ENCODE results near the gene RRBP1.

RRBP1 gene

GRCh38 chr20:17637413-17637780 is 44.6 kb downstream of the RRBP1 start:
- DNase-seq (ENCODE audit: low spot score) (no peak), FAIRE-seq (no peak)

- no peak for DNase-seq (ENCODE audit: low spot score)
Measured at GRCh38 chr20:17636523-17637412, 45.3 kb downstream of the RRBP1 start.

GRCh38 chr20:17635332-17636244 is 46.5 kb downstream of the RRBP1 start:
- FAIRE-seq: no peak
- no peak for DNase-seq (ENCODE audit: low spot score)

More at GRCh38 chr20:17636523-17637412, 45.3 kb downstream of the RRBP1 start:
- FAIRE-seq: no peak

DNA sequence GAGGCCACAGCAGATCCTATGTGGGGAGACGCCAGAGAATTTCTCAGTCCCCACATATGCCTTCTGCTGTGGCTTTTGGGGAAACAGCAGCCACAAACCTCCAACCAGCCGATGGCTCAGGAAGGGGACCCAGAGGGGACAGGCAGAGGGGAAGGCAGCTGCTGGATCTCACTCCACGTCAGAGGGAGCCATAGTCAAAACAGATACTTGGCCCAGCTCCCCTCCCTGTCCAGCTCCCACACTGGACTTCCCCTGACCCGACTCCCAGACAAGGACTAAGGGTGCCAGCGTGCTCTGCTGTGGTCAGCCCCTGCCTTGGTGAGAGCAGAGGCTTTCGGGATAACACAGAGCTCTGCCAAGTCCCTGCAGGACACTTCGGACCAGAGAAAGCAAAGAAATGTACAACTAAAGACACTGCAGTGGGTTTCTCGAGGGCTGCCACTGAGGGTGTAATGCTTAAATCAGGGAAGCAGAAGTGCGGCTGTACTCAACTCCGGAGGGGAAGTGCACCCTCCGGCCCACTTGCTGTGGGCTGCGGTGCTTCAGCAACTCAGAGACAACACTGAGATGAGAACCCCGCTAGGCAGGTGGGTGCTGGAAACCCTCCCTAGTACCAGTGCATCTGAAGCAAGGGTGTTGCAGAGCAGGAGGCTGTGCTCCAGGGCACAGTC is 47.2 kb downstream of the RRBP1 start:
- DNase-seq (ENCODE audit: low spot score) (no peak), FAIRE-seq (no peak)

DNA sequence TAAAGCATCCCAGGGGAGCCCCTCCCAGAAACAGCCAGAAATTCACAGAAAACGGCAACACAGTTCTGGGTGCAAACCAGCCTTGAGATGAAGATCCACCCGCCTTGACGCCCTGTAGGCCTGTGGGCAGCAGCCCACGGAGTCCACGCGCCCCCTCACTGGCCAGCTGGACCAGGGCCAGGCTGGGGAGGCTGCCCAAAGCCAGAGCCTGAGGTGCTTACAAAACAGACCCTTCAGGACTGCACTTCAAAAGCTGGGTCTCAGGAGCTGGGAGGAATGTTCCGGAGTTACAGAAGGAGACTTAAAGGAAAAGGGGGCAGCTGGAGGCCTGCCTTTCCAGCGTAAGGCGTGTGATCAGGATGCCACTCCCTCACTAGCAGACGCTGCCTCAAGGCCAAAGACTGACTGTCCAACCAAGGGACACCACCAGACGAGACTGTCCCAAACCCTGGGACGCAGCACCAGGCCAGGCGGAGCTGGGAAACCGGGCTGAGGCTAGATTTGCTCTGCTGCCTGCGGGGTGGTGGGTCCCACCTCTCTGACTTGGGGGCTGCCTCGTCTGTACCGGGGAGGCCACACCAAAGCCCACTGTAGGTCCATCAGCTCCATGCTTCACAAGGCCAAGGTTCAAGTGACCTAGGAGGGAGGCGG is 48.1 kb downstream of the RRBP1 start:
- FAIRE-seq: no peak
- no peak for DNase-seq (ENCODE audit: low spot score)

DNA sequence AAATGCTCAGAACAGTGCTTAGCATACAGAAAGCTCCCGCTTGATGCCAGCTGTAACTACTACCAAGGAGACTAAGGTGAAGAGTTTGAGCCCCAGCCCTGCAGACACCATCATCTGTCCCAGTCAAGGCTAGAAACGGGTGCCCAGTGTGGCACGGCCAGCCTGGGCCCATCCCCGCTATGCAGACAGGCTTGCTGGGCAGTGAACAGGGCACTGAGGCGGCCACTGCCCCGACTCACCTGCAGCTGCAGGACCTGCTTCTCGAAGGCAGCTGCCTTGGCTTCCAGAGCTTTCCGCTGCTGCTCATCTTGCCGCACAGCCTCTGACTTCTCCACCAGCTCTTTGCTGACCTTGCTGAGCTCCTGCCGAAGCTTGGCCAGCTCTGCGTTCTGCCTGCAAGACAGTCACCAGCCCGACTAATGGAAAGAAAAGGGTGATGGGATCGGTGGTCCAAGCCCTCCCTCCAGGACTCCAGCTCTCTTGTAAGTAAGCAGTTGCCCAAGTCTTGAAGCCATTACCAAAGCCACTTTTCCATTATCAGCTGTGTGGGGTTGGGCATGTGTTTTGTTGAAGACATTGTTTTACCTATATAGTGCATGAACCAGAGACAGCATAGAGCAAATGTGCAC is 48.7 kb downstream of the RRBP1 start:
- DNase-seq (ENCODE audit: low spot score) (no peak), FAIRE-seq (no peak)

DNA sequence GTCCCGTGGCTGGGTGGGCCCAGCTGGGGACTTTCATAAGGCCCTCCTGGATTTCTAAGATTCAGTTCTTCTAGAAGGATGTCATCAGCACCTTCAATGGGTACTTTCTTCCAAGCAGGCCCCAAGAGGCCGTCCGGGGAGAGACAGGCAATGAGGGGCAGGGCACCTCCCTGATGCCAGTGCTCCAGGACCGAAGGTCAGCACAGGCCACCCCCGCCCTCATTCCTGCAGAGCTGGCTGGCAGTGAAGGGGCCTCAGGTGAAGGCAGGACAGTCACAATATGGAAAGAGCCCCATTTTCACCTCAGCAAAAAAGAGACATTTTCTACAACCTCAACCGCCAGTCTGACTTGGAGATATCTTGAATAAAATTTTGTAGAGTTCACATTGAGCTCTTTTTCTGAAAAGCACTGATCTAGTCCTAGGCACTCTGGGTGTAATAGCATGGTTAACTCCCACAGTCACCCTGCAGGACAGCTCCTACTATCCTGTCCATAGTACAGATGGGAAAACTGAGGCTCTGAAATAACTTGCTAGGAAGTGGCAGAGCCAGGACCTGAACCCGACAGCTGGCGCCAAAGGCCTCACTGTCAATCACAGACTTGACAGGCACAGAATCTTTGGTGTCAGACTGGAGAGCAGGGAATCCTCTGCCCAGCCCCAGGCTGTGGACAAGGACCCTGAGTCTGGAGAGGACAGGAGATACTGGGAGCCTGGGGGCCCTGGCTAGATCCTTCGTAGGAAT is 50.3 kb downstream of the RRBP1 start:
- FAIRE-seq: no peak

DNA sequence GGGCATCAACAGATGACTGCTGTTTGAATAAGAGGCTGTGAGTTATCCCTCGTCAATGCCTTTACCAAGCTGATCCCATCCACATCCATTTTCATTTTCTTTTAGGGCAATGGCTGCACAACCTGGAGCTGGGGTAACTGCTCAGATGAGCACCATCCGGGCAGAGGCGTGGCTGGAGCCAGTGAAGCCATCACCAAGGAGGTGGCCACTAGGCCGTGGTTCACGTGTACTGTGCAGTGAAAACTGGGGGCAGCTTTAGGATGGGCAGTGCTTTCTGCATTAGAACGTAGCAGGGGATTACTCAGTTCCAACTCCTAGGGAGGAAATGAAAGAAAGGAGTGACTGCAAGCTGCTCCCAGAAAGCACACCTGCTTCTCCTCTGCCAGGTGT is 51.2 kb downstream of the RRBP1 start:
- DNase-seq (ENCODE audit: low spot score): no peak
- no peak for FAIRE-seq

More for the DNA sequence above, 50.3 kb downstream of the RRBP1 start:
- DNase-seq (ENCODE audit: low spot score): no peak

DNA sequence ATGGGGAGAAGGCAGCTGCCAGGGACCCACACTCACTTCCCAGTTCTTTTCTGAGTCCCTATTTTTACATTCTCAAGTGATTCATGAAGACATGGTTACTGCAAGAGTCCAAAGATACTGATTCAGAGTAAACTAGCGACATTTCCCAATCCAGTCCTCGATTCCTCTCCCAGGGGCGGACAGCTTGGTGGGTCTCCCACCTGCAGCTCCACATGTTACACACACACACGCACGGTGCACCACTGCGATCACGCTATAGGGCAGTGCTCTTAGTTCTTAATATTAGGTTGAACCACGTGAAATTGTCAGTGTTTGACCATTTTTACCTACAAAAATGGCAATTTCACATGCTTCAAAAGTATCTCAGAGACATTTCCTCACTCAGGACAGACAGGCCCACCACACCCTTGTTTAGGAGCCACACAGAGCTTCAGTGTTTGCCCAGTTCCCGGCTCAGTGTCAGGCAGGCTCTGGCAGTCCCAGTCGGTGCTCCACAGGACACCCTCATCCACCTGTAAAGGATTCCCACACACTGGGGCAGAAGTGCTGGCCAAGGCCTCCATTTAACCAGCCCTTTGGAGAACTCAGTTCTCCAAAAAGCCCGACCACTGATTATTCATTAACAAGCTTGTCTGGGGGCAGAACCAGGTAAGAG is 51.8 kb downstream of the RRBP1 start:
- FAIRE-seq (no peak), DNase-seq (ENCODE audit: low spot score) (no peak)

DNA sequence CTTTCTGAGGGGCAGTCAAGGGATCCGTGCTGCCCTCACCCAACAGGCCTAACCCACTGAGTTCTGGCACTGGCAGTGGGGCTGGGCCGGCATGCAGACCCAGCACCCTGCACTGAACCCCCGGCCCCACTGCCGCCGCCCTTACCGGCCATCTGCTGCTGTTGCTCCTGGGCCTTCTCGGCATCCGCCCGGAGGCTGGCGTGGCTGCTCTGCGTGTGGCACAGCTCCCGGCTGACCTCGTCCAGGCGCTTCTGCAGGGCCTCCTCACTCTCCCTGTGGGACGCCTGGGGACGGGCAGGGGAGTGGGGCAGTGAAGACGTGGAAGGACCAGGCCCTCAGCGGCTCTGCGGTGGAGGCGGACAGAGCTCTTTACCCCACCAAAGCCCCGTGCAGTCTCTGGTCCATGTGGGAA is 52.4 kb downstream of the RRBP1 start:
- DNase-seq (ENCODE audit: low spot score) (no peak), FAIRE-seq (no peak)

GRCh38 chr20:17629025-17629424 is 53.0 kb downstream of the RRBP1 start:
- FAIRE-seq: no peak
- DNase-seq (ENCODE audit: low spot score): no peak

- DNase-seq (ENCODE audit: low spot score): no peak
- no peak for FAIRE-seq
Measured at GRCh38 chr20:17628101-17628841, 53.8 kb downstream of the RRBP1 start.

GRCh38 chr20:17627101-17627955 is 54.7 kb downstream of the RRBP1 start:
- DNase-seq (ENCODE audit: low spot score): no peak

GRCh38 chr20:17626217-17627007 is 55.6 kb downstream of the RRBP1 start:
- DNase-seq (ENCODE audit: low spot score) (no peak), FAIRE-seq (no peak)

More at GRCh38 chr20:17627101-17627955, 54.7 kb downstream of the RRBP1 start:
- no peak for FAIRE-seq

- FAIRE-seq: no peak
Measured at GRCh38 chr20:17625246-17626051, 56.6 kb downstream of the RRBP1 start.

More at GRCh38 chr20:17625246-17626051, 56.6 kb downstream of the RRBP1 start:
- no peak for DNase-seq (ENCODE audit: low spot score)
